Hepatocyte (in vitro differentiated cells): ENCODE data around the gene BLACAT1.

Source experiments
- EZH2 ChIP-seq: fragments of 200-600 bp; sonication (generic); IDR thresholded peaks from 2 replicates; pipeline ENCODE4 v1.6.1; 2016; ENCODE audit warnings: antibody characterized with exemption, mild to moderate bottlenecking, borderline replicate concordance
- TF ChIP-seq, protein P1 (sequence below): fragments of 200-600 bp; sonication (generic); IDR thresholded peaks from 2 replicates; pipeline ENCODE4 v1.5.1; 2016; ENCODE audit warnings: antibody characterized with exemption, mild to moderate bottlenecking; ENCODE audit not compliant: poor library complexity

DNA sequence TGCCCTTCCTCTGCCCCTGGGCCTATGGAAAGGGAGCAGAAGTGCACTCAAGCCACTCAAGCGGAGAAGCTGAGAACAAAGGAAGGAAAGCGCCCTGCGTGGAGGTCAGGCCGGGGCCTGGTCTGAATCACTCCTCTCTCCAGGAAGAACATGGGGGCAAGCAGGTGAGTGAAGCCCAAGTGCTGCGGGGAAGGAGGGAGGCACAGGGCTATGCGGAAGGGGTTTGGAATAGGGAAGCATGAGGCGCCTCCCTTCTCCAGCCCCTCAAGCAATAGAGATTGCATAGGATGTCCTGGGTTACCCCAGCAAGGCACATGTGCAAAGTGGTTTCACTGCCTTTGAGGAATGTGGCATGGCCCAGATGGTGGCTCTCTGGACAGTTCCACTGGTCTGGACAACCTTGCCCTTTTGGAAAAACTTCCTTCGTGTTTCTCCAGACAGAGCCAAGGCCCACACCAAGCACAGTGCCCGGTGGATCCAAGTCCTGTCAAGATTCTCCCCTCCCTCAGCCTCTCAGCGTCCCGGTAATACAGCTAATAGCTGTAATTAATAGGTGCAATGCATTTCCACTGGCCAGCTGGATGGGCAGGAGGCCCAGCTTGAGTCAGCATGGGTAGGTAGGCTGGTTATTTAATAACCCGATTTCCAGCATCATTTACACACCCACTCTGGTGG lies 13.7 kb downstream of the BLACAT1 start:
- TF ChIP-seq, protein P1, sequence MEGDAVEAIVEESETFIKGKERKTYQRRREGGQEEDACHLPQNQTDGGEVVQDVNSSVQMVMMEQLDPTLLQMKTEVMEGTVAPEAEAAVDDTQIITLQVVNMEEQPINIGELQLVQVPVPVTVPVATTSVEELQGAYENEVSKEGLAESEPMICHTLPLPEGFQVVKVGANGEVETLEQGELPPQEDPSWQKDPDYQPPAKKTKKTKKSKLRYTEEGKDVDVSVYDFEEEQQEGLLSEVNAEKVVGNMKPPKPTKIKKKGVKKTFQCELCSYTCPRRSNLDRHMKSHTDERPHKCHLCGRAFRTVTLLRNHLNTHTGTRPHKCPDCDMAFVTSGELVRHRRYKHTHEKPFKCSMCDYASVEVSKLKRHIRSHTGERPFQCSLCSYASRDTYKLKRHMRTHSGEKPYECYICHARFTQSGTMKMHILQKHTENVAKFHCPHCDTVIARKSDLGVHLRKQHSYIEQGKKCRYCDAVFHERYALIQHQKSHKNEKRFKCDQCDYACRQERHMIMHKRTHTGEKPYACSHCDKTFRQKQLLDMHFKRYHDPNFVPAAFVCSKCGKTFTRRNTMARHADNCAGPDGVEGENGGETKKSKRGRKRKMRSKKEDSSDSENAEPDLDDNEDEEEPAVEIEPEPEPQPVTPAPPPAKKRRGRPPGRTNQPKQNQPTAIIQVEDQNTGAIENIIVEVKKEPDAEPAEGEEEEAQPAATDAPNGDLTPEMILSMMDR, result no peak
- no peak for TF ChIP-seq EZH2
